ENCODE data around the gene TEX54.

TEX54 gene

DNA sequence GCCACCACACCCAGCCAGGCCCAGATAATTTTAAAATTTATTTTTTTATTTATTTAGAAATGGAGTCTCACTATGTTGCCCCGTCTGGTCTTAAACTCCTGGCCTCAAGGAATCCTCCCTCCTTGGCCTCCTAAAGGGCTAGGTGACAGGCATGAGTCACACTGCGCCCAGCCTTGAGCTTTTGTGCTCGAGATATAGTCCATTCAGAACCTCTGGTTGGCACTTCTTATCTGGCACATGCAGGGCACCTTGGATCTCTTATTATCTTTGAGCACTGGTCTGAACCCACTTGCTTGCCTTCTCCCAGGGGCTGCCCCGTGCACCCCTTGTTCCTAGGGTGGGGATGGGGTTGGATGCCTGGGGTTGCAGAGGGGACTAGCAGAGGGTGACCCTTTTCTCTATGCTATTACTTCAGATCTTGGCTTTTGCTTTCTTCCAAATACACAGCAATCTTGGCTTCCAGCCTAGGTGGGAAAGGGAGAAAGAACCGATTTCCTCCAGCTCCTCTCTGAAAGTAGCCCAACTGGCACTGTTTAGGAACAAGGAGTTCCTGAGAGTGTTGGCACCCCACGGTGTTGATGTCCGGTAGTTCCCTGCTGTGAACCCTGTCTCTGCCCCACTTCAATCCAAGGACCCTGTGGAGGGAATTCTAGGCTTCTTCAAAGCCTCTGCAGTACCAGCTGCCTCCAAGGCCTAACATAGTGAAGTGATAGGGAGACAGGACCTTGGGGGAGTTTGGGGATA is 46.8 kb upstream of the TEX54 start:
- POLR2A ChIA-PET: interaction anchor here (1.0 to 8.1 kb wide), 9 partner anchors 11 to 207 kb away, joined by 3 to 110 read pairs (median 4); partner anchors contain the start of genes LBHD1, TMEM179B, UQCC3 and WDR74
- no peak for DNase-seq (ENCODE audit: extremely low spot score)
- CTCF ChIA-PET: interaction anchor here (0.7 kb wide), 1 partner anchor 93 kb away, joined by 3 read pairs; no protein-coding TSS in a partner anchor
- no peak for TF ChIP-seq FOXA1 (IDR thresholded peaks at IDR 0.05)
- TF ChIP-seq, protein P1, sequence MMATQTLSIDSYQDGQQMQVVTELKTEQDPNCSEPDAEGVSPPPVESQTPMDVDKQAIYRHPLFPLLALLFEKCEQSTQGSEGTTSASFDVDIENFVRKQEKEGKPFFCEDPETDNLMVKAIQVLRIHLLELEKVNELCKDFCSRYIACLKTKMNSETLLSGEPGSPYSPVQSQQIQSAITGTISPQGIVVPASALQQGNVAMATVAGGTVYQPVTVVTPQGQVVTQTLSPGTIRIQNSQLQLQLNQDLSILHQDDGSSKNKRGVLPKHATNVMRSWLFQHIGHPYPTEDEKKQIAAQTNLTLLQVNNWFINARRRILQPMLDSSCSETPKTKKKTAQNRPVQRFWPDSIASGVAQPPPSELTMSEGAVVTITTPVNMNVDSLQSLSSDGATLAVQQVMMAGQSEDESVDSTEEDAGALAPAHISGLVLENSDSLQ (IDR thresholded peaks at IDR 0.05): no peak
- TF ChIP-seq NFRKB (IDR thresholded peaks at IDR 0.05): no peak
- TF ChIP-seq SUZ12 (IDR thresholded peaks at IDR 0.05): no peak
- no peak for TF ChIP-seq CTBP1 (IDR thresholded peaks at IDR 0.05; ENCODE audit: borderline replicate concordance)
- TF ChIP-seq FOXK2 (IDR thresholded peaks at IDR 0.05): no peak
- no peak for TF ChIP-seq ARNT (IDR thresholded peaks at IDR 0.05)
- no peak for TF ChIP-seq FOXM1 (IDR thresholded peaks at IDR 0.05; ENCODE audit: borderline replicate concordance)
- TF ChIP-seq ELF4 (IDR thresholded peaks at IDR 0.05): no peak
- TF ChIP-seq L3MBTL2 (conservative IDR thresholded peaks at IDR 0.05): no peak
- TF ChIP-seq ZNF384 (IDR thresholded peaks at IDR 0.05): no peak
- no peak for TF ChIP-seq TARDBP (IDR thresholded peaks at IDR 0.05)
- TF ChIP-seq HDGF (IDR thresholded peaks at IDR 0.05; ENCODE audit: borderline replicate concordance): no peak
- no peak for TF ChIP-seq LEF1 (IDR thresholded peaks at IDR 0.05; ENCODE audit: borderline replicate concordance)
- TF ChIP-seq BHLHE40 (IDR thresholded peaks at IDR 0.05; ENCODE audit: borderline replicate concordance): no peak

DNA sequence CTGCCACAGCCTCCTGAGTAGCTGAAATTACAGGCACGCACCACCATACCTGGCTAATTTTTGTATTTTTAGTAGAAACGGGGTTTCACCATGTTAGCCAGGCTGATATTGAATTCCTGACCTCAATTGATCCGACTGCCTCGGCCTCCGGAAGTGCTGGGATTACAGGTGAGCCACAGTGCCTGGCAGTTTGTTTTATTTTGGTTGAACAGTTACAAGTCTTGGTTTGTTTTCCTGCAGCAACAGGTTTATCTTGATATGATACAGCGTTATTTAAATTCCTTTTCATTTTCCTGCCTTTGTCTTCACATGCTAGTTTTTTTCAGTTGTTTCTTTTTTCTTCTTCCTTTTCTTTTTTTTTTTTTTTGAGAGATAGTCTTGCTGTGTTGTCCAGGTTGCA is 44.1 kb upstream of the TEX54 start:
- ChIA-PET POLR2A (interaction anchor here (1.7 to 6.6 kb wide), 3 partner anchors 20 to 36 kb away, joined by 7 to 30 read pairs (median 23); no protein-coding TSS in a partner anchor), CTCF (no interaction called here)
- TF ChIP-seq NFRKB (IDR thresholded peaks at IDR 0.05) (no peak), ZNF384 (IDR thresholded peaks at IDR 0.05) (no peak), FOXM1 (IDR thresholded peaks at IDR 0.05; ENCODE audit: borderline replicate concordance) (no peak), CTBP1 (IDR thresholded peaks at IDR 0.05; ENCODE audit: borderline replicate concordance) (no peak), L3MBTL2 (conservative IDR thresholded peaks at IDR 0.05) (no peak), ELF4 (IDR thresholded peaks at IDR 0.05) (no peak), FOXA1 (IDR thresholded peaks at IDR 0.05) (no peak), ARNT (IDR thresholded peaks at IDR 0.05) (no peak)
- no peak for DNase-seq (ENCODE audit: extremely low spot score)

DNA sequence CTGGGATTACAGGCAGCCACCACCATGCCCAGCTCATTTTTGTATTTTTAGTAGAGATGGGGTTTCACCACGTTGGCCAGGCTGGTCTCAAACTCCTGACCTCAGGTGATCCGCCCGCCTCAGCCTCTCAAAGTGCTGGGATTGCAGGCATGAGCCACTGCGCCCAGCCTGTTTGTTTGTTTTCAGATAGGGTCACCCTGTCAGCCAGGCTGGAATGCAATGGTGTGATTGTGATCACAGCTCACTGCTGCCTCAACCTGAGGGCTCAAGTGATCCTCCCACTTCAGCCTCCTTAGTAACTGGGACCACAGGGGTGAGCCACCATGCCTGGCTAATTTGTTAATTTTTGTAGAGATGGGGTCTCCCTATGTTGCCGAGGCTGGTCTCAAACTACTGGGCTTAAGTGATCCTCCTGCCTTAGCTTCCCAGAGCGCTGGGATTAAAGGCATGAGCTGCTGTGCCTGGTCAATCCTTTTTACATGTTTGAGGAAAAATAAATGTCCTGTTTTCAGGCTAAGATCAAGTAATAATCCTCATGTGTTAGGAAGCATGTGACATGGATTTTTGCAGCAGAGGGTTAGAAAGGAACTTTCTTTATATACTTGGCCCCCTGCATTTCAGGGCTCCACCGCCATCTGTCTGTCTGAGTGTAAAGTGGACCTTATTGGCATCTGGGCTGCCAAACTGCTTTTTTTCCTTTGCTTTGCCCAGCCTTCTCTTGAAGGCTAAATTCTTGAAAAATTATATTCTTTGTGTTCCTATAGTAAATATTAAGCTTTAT is 43.2 kb upstream of the TEX54 start:
- CTCF ChIA-PET: no interaction called here
- POLR2A ChIA-PET: interaction anchor here (0.8 to 6.6 kb wide), 6 partner anchors 10 to 105 kb away, joined by 3 to 30 read pairs (median 6); partner anchors contain the start of gene TAF6L

DNA sequence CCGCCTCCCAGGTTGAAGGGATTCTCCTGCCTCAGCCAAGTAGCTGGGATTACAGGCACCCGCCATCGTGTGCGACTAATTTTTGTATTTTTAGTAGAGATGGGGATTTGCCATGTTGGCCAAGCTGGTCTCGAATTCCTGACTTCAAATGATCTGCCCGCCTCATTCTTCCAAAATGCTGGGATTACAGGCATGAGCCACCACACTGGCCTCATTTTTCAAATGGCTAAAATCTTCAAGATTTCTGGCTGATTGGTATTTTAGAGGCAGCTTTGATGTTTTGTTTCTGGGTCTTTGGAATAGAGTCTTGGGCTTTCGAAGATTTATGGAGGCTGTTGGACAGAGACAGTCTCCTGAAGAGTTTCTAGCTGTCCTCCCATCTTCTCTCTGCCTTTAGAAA is 42.2 kb upstream of the TEX54 start:
- DNase-seq (ENCODE audit: extremely low spot score): no peak
- ChIA-PET CTCF (interaction anchor here (0.6 to 0.8 kb wide), 2 partner anchors 13 to 186 kb away, joined by 3 read pairs; no protein-coding TSS in a partner anchor), POLR2A (interaction anchor here (0.8 to 6.6 kb wide), 7 partner anchors 9 to 104 kb away, joined by 3 to 30 read pairs (median 5); partner anchors contain the start of gene TAF6L)
- TF ChIP-seq NFRKB (IDR thresholded peaks at IDR 0.05) (no peak), FOXA1 (IDR thresholded peaks at IDR 0.05) (no peak), CTBP1 (IDR thresholded peaks at IDR 0.05; ENCODE audit: borderline replicate concordance) (no peak), LEF1 (IDR thresholded peaks at IDR 0.05; ENCODE audit: borderline replicate concordance) (no peak), BHLHE40 (IDR thresholded peaks at IDR 0.05; ENCODE audit: borderline replicate concordance) (no peak), L3MBTL2 (conservative IDR thresholded peaks at IDR 0.05) (no peak), HDGF (IDR thresholded peaks at IDR 0.05; ENCODE audit: borderline replicate concordance) (no peak), TARDBP (IDR thresholded peaks at IDR 0.05) (no peak), ELF4 (IDR thresholded peaks at IDR 0.05) (no peak), FOXM1 (IDR thresholded peaks at IDR 0.05; ENCODE audit: borderline replicate concordance) (no peak), FOXK2 (IDR thresholded peaks at IDR 0.05) (no peak), ZNF384 (IDR thresholded peaks at IDR 0.05) (no peak), SUZ12 (IDR thresholded peaks at IDR 0.05) (no peak), SP1 (IDR thresholded peaks at IDR 0.05) (no peak), ARNT (IDR thresholded peaks at IDR 0.05) (no peak)
- TF ChIP-seq, protein P1 (IDR thresholded peaks at IDR 0.05): no peak

More for the DNA sequence above, 43.2 kb upstream of the TEX54 start:
- TF ChIP-seq CTBP1 (IDR thresholded peaks at IDR 0.05; ENCODE audit: borderline replicate concordance) (no peak), LEF1 (IDR thresholded peaks at IDR 0.05; ENCODE audit: borderline replicate concordance) (no peak), FOXK2 (IDR thresholded peaks at IDR 0.05) (no peak), ARNT (IDR thresholded peaks at IDR 0.05) (no peak), FOXM1 (IDR thresholded peaks at IDR 0.05; ENCODE audit: borderline replicate concordance) (no peak), SP1 (IDR thresholded peaks at IDR 0.05) (no peak), BHLHE40 (IDR thresholded peaks at IDR 0.05; ENCODE audit: borderline replicate concordance) (no peak), TARDBP (IDR thresholded peaks at IDR 0.05) (no peak), SUZ12 (IDR thresholded peaks at IDR 0.05) (no peak), NFRKB (IDR thresholded peaks at IDR 0.05) (no peak), ELF4 (IDR thresholded peaks at IDR 0.05) (no peak), HDGF (IDR thresholded peaks at IDR 0.05; ENCODE audit: borderline replicate concordance) (no peak), L3MBTL2 (conservative IDR thresholded peaks at IDR 0.05) (no peak), ZNF384 (IDR thresholded peaks at IDR 0.05) (no peak), FOXA1 (IDR thresholded peaks at IDR 0.05) (no peak)
- TF ChIP-seq, protein P1 (IDR thresholded peaks at IDR 0.05): no peak
- no peak for DNase-seq (ENCODE audit: extremely low spot score)

DNA sequence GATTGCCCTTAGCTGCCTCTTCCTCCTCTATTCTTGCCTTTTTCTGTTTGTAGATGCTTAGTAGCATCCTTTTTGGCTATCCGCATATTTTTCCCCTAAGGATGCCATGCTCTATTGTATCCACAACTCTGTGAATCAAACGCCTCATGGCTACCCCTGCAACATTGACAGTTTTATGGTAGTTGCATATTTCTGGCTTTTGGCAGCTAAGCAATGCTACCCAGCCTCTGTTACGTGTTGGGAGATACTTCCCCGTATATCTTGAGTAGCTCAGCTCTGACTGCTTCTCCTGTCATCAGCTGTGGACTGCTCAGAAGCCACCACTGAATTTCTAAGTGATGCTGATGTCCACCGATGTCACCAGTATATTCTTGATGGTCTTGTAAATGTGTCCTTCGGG is 33.0 kb upstream of the TEX54 start:
- DNase-seq (ENCODE audit: extremely low spot score): no peak
- POLR2A ChIA-PET: interaction anchor here (1.1 to 8.0 kb wide), 7 partner anchors 10 to 25 kb away, joined by 4 to 124 read pairs (median 5); partner anchors contain the start of genes SLC3A2 and WDR74
- no peak for TF ChIP-seq FOXM1 (IDR thresholded peaks at IDR 0.05; ENCODE audit: borderline replicate concordance)
- TF ChIP-seq, protein P1 (IDR thresholded peaks at IDR 0.05): 0 out of 2 replicates have a peak, but pooled peaks have one; percentile 11
- 0 out of 2 replicates have a peak, but pooled peaks have one; percentile 1 for TF ChIP-seq ZNF384 (IDR thresholded peaks at IDR 0.05)
- CTCF ChIA-PET: interaction anchor here (0.6 to 1.9 kb wide), 3 partner anchors 8 to 273 kb away, joined by 3 to 9 read pairs (median 3); partner anchors contain the start of gene TMEM179B
